Immature natural killer cell (primary cell): ENCODE measurements around the gene OPHN1. TPM values are rescaled to one million over a fixed set of nuclear protein-coding genes. Genes with fewer than 3 reads are reported as not detected.
"Not testable (repeated sequence)": the region's sequence is repeated elsewhere in the genome, so short reads cannot be mapped to it uniquely, and the experiment has no call there.

Experiments used
- DNase-seq, 3 donors: peaks; one replicate each; pipeline ENCODE4 v3.0.0; 2022; ENCODE audit warnings: mixed read lengths in 1 of 3
- H3K27ac Mint-ChIP-seq, 6 donors: one replicate each; pipeline ENCODE4 v1.8.0; 2020; ENCODE audit warnings: mixed read lengths in 6 of 6, mild to moderate bottlenecking in 5 of 6, inconsistent platforms in 4 of 6, moderate library complexity in 3 of 6
- H3K27me3 Mint-ChIP-seq, 3 donors: one replicate each; pipeline ENCODE4 v1.8.0; 2020 to 2021; ENCODE audit warnings: low read depth in 3 of 3, mild to moderate bottlenecking in 3 of 3, mixed read lengths in 3 of 3, moderate library complexity in 3 of 3, inconsistent platforms in 1 of 3
- H3K36me3 Mint-ChIP-seq, 3 donors: one replicate each; pipeline ENCODE4 v1.8.0; 2020; ENCODE audit warnings: mixed read lengths in 3 of 3, inconsistent platforms in 2 of 3, mild to moderate bottlenecking in 2 of 3
- H3K4me1 Mint-ChIP-seq, 2 donors: one replicate each; pipeline ENCODE4 v1.8.0; 2020; ENCODE audit warnings: inconsistent platforms in 2 of 2, mild to moderate bottlenecking in 2 of 2, mixed read lengths in 2 of 2, moderate library complexity in 1 of 2
- H3K4me3 Mint-ChIP-seq, 5 donors: one replicate each; pipeline ENCODE4 v1.8.0; 2020; ENCODE audit warnings: mild to moderate bottlenecking in 5 of 5, mixed read lengths in 5 of 5, inconsistent platforms in 3 of 5, moderate library complexity in 3 of 5
- H3K9me3 Mint-ChIP-seq, 6 donors: one replicate each; pipeline ENCODE4 v1.8.0; 2020; ENCODE audit warnings: mild to moderate bottlenecking in 6 of 6, mixed read lengths in 6 of 6, inconsistent platforms in 4 of 6, moderate library complexity in 3 of 6
- polyA plus RNA-seq, 3 donors: library from polyadenylated mRNA; unstranded; fragments of 300-500 nt; fragmentation: Illumina TruSeq; gene quantifications; one replicate each; pipeline ENCODE4 v1.2.3, GENCODE V29; 2021

The OPHN1 gene
- polyA plus RNA-seq, 3 donors from 2014 or later, result 0.31 to 0.49 TPM; not detected in 1

DNA sequence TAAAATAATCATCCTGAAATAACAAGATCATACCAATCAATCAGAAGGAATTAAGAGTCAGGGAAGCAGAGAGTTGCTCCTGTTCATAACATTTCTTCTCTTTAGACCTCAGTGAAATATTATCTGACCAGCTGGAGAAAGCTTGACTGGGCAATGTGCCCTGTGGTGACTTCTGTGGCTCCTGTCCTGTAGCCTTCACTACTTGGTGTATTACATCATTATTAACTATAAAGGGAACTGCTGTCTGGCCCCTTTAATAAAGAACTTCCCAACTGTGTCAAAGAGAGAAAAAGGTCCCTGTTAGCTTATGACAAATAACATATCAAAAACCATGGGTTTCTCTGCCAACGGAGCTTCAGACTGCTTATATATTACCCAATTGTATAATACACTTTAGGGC lies 18.0 kb downstream of the OPHN1 start:
- Mint-ChIP-seq H3K9me3 (no peaks in the 10 kb centered on the region), H3K27ac (no peak overlapping the region), H3K4me1 (peaks cover 4 to 6% of the 10 kb centered on the region in 2 donors), H3K4me3 (no peak overlapping the region), H3K36me3 (peaks cover 0 to 3% (median 2%) of the 10 kb centered on the region in 3 donors), H3K27me3 (peaks cover 0 to 8% (median 3%) of the 10 kb centered on the region in 3 donors)
- DNase-seq, result no peak

GRCh38 chrX:68413254-68413653 lies 20.0 kb downstream of the OPHN1 start:
- Mint-ChIP-seq H3K36me3 (peaks cover 0 to under 1% (median 0%) of the 10 kb centered on the region in 3 donors), H3K27ac (no peak overlapping the region), H3K4me3 (no peak overlapping the region), H3K9me3 (no peaks in the 10 kb centered on the region), H3K27me3 (peaks cover 2 to 8% (median 3%) of the 10 kb centered on the region in 3 donors), H3K4me1 (no peaks in the 10 kb centered on the region)
- no peak for DNase-seq

- Mint-ChIP-seq H3K4me3 (no peak overlapping the region), H3K4me1 (no peaks in the 10 kb centered on the region), H3K9me3 (no peaks in the 10 kb centered on the region), H3K27ac (no peak overlapping the region), H3K27me3 (peaks cover 2 to 8% (median 3%) of the 10 kb centered on the region in 3 donors), H3K36me3 (peaks cover 0 to 4% (median 0%) of the 10 kb centered on the region in 3 donors)
- DNase-seq, result no peak
Measured at GRCh38 chrX:68411729-68412128, 21.6 kb downstream of the OPHN1 start.

DNA sequence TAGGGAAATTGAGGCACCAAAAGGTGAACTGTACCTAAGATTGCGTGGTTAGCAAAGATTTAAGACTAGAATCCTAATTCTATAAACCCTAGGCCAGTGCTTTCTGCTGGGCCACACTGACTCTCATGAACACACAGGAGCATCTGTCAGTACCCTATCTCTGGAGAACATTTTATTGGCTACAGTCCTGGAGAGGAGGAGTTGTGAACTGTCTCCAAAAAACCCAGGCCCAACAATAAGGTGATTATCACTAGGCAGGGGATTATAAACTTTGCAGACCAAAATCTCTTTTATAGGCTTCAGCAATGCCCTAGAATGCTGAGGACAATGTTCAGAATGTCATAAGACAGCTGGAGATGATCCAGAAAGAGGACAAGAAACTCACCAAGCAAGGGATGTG lies 24.1 kb downstream of the OPHN1 start:
- Mint-ChIP-seq H3K4me1 (no peaks in the 10 kb centered on the region), H3K27ac (no peak overlapping the region), H3K36me3 (peaks cover 0 to 4% (median 0%) of the 10 kb centered on the region in 3 donors)

DNA sequence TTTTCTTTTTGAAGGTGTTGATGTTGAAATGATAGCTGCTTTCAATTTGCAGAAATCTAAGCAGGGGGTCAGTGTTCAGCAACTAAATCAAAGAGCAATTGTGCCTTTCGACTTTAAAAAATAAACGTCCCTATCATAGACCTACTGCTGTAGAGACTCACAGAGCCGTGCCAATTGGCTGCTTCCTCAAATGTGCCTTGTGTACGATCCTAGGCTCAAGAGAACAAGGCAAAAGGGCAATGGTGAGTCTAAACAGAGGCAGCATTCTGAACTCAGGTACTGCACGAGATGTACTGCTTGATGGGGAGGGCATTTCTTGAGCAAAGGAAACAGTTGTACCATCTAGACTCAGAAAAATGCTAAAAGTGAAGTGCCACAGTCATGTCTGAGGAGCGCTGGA lies 29.8 kb downstream of the OPHN1 start:
- no peaks in the 10 kb centered on the region for H3K4me1 Mint-ChIP-seq
- no peak overlapping the region for H3K4me3 Mint-ChIP-seq
- no peak overlapping the region for H3K27ac Mint-ChIP-seq
- peaks cover 0 to 8% (median 0%) of the 10 kb centered on the region in 3 donors for H3K36me3 Mint-ChIP-seq
- no peaks in the 10 kb centered on the region for H3K9me3 Mint-ChIP-seq
- no peak for DNase-seq
- H3K27me3 Mint-ChIP-seq, result peaks cover 0 to 10% (median 6%) of the 10 kb centered on the region in 3 donors

More for the DNA sequence above, 24.1 kb downstream of the OPHN1 start:
- no peak for DNase-seq
- no peak overlapping the region for H3K4me3 Mint-ChIP-seq
- no peaks in the 10 kb centered on the region for H3K9me3 Mint-ChIP-seq
- peaks cover 2 to 4% (median 3%) of the 10 kb centered on the region in 3 donors for H3K27me3 Mint-ChIP-seq

DNA sequence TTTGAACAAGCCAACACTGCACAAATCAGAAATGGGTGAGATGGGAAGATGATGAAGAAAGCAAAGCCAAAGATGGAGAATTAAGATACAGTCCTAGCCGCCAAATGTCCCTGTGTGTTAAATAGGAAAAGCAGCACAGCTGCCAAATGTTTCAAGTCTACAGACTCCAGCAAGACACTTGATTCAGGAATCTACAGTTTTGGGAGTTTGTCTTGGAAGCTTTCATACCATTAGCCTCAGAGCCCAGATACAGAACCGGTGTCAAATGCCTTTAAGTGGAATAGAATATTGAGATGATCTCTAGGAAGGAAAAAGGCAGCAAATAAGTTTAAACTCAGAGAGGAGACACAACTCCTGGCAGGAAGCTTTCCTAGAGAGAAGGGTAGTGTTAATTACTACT lies 30.3 kb downstream of the OPHN1 start:
- Mint-ChIP-seq H3K27me3 (peaks cover under 1 to 10% (median 6%) of the 10 kb centered on the region in 3 donors), H3K27ac (no peak overlapping the region), H3K4me1 (no peaks in the 10 kb centered on the region), H3K4me3 (no peak overlapping the region), H3K36me3 (peaks cover 0 to 5% (median 0%) of the 10 kb centered on the region in 3 donors), H3K9me3 (no peaks in the 10 kb centered on the region)
- no peak for DNase-seq

GRCh38 chrX:68402094-68402493 lies 31.2 kb downstream of the OPHN1 start:
- no peak overlapping the region for H3K27ac Mint-ChIP-seq
- H3K27me3 Mint-ChIP-seq, result peaks cover 6 to 11% (median 7%) of the 10 kb centered on the region in 3 donors

GRCh38 chrX:68398291-68398690 lies 35.0 kb downstream of the OPHN1 start:
- Mint-ChIP-seq H3K36me3 (peaks cover 0 to 4% (median 0%) of the 10 kb centered on the region in 3 donors), H3K4me3 (no peak overlapping the region), H3K4me1 (no peaks in the 10 kb centered on the region), H3K27me3 (peaks cover 2 to 9% (median 6%) of the 10 kb centered on the region in 3 donors), H3K9me3 (no peaks in the 10 kb centered on the region), H3K27ac (no peak overlapping the region)
- DNase-seq, result no peak

More at GRCh38 chrX:68402094-68402493, 31.2 kb downstream of the OPHN1 start:
- Mint-ChIP-seq H3K4me3 (no peak overlapping the region), H3K4me1 (no peaks in the 10 kb centered on the region), H3K36me3 (peaks cover 0 to 4% (median 0%) of the 10 kb centered on the region in 3 donors), H3K9me3 (no peaks in the 10 kb centered on the region)
- DNase-seq, result no peak

DNA sequence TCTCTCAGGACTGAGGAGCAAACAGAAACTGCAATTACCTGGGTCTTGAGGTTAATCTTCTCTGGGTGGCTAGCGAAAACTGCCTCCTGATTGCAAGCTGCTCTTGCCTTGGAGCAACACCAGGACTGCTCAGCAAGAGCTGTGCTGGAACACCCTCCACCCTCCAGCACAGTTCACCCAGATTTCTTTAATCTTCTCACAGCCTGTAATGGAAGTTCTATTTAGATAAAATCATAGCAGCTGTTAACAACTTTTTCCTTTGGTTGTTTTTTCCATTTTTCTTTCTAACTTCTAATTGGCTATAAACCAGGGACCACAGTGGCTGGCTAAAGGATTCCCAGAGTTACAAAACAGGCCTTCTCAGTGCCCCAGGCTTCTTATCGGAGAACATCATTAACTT lies 36.3 kb downstream of the OPHN1 start:
- Mint-ChIP-seq H3K36me3 (peaks cover 0 to 4% (median 0%) of the 10 kb centered on the region in 3 donors), H3K27ac (no peak overlapping the region), H3K4me3 (no peak overlapping the region), H3K4me1 (no peaks in the 10 kb centered on the region), H3K27me3 (peaks cover 0 to 9% (median 8%) of the 10 kb centered on the region in 3 donors), H3K9me3 (no peaks in the 10 kb centered on the region)
- no peak for DNase-seq

GRCh38 chrX:68389419-68389960 lies 43.8 kb downstream of the OPHN1 start:
- H3K36me3 Mint-ChIP-seq, H3K27ac Mint-ChIP-seq, H3K4me1 Mint-ChIP-seq: not testable (repeated sequence)

DNA sequence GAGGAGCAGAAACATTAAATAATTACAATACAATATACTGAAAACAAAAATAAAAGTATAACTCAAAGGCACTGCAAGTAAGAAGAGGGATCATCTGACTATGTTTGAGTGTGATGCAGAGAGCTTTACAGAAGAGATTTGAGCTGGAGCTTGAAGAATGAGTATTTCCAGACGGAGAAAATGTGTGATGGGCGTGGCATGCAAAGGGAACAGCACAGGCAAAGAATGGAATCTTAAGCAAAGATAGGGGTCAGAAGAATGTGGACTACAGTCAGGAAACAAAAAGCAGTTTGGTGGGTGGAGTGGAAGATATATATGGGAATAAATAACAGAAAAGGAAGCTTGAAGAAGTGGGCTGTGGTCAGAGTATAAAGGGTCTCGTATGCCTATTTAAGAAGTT lies 45.5 kb downstream of the OPHN1 start:
- H3K36me3 Mint-ChIP-seq, result peaks cover 0 to 3% (median 0%) of the 10 kb centered on the region in 3 donors
- peaks cover 3 to 7% of the 10 kb centered on the region in 2 donors for H3K4me1 Mint-ChIP-seq
- DNase-seq, result no peak
- H3K9me3 Mint-ChIP-seq, result no peaks in the 10 kb centered on the region
- no peak overlapping the region for H3K27ac Mint-ChIP-seq
- no peak overlapping the region for H3K4me3 Mint-ChIP-seq
- peaks cover 3 to 12% (median 3%) of the 10 kb centered on the region in 3 donors for H3K27me3 Mint-ChIP-seq

More at GRCh38 chrX:68389419-68389960, 43.8 kb downstream of the OPHN1 start:
- peaks cover 2 to 12% (median 4%) of the 10 kb centered on the region in 3 donors for H3K27me3 Mint-ChIP-seq
- not testable (repeated sequence) for H3K9me3 Mint-ChIP-seq, H3K4me3 Mint-ChIP-seq, DNase-seq

- Mint-ChIP-seq H3K4me1 (no peaks in the 10 kb centered on the region), H3K27ac (no peak overlapping the region), H3K4me3 (no peak overlapping the region), H3K27me3 (peaks cover 3 to 7% (median 6%) of the 10 kb centered on the region in 3 donors), H3K36me3 (peaks cover 6 to 10% (median 6%) of the 10 kb centered on the region in 3 donors), H3K9me3 (peaks cover 0 to 6% (median 2%) of the 10 kb centered on the region in 6 donors)
- DNase-seq, result no peak
Measured at GRCh38 chrX:68383540-68383939, 49.8 kb downstream of the OPHN1 start.

- H3K27ac Mint-ChIP-seq, H3K4me3 Mint-ChIP-seq, H3K36me3 Mint-ChIP-seq, DNase-seq, H3K9me3 Mint-ChIP-seq, H3K27me3 Mint-ChIP-seq, H3K4me1 Mint-ChIP-seq: not testable (repeated sequence)
Measured at GRCh38 chrX:68377579-68377978, 55.7 kb downstream of the OPHN1 start.

DNA sequence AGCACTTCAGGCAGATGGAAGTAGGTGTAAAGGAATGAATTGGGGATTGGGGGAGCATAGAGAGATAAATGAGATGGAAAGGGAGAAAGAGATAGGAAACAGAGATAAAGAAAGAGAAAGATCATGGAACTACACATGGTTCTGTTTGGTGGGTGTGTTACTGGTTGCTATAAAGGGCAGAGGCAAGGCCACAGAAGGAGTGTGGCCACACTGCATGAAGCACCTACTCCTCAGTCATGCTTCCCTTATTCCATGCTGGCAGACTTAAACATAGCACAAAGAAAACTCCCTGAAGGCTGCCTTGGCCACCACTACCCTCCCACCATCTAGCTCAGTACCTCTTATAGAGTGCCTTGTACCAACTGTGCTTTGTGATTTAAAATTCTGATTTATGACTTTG lies 56.9 kb downstream of the OPHN1 start:
- Mint-ChIP-seq H3K27me3 (peaks cover 0 to 7% (median 3%) of the 10 kb centered on the region in 3 donors), H3K9me3 (peaks cover 0 to 1% (median under 1%) of the 10 kb centered on the region in 6 donors), H3K36me3 (peaks cover under 1 to 8% (median 1%) of the 10 kb centered on the region in 3 donors), H3K4me3 (no peak overlapping the region), H3K4me1 (no peaks in the 10 kb centered on the region), H3K27ac (no peak overlapping the region)
- DNase-seq, result no peak

DNA sequence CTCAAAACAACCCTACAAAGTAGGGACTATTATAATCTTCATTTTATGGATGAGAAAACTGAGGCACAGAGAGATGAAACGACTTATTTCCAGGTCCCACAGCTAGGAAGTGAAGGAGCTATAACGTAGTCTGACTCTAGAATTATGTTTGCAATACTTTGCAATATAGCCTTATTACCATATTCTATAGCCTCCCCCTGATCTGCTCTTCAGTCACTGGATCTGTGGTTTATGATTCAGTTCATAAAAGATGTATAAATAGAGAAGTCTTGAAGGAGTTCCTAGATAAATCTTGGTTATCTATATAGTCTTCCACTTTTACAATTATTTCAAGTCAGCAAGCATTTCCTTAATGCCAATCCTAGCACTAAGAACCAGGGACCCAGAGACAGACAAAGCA lies 57.5 kb downstream of the OPHN1 start:
- H3K9me3 Mint-ChIP-seq, result peaks cover 0 to 1% (median 0%) of the 10 kb centered on the region in 6 donors
- no peak overlapping the region for H3K4me3 Mint-ChIP-seq
- peak overlapping the region in 1 of 6 donors; percentile 8 for H3K27ac Mint-ChIP-seq
- H3K36me3 Mint-ChIP-seq, result peaks cover 0 to 2% (median 0%) of the 10 kb centered on the region in 3 donors
- DNase-seq, result no peak
- H3K4me1 Mint-ChIP-seq, result no peaks in the 10 kb centered on the region
- H3K27me3 Mint-ChIP-seq, result peaks cover 0 to 7% (median 3%) of the 10 kb centered on the region in 3 donors
